IPS-20b (cell line): ENCODE measurements around the gene TTLL5.
"Not testable (repeated sequence)": the region's sequence is repeated elsewhere in the genome, so short reads cannot be mapped to it uniquely, and the experiment has no call there.

ENCODE experiments used
- H3K27ac ChIP-seq: one replicate; pipeline ENCODE4 v1.5.1; 2013; ENCODE audit warnings: low read length
- H3K27me3 ChIP-seq: 2 replicates; pipeline ENCODE4 v1.6.1; 2013; ENCODE audit warnings: mild to moderate bottlenecking, low read length, inconsistent platforms; ENCODE audit not compliant: insufficient read depth
- H3K36me3 ChIP-seq: 2 replicates; pipeline ENCODE4 v1.6.1; 2013; ENCODE audit warnings: low read depth, mild to moderate bottlenecking, inconsistent platforms, low read length, moderate library complexity; ENCODE audit not compliant: insufficient read depth
- H3K4me1 ChIP-seq: 2 replicates; pipeline ENCODE4 v1.6.1; 2013; ENCODE audit warnings: mild to moderate bottlenecking, control low read depth, inconsistent platforms, low read length, moderate library complexity; ENCODE audit not compliant: insufficient read depth
- H3K4me3 ChIP-seq: 2 replicates; pipeline ENCODE4 v1.5.1; 2013; ENCODE audit warnings: mild to moderate bottlenecking, low read length, inconsistent platforms
- H3K9ac ChIP-seq: 2 replicates; pipeline ENCODE4 v1.6.1; 2013; ENCODE audit warnings: low read depth, mild to moderate bottlenecking, inconsistent platforms, low read length, moderate library complexity
- H3K9me3 ChIP-seq: 2 replicates; pipeline ENCODE4 v1.6.1; 2013; ENCODE audit warnings: mild to moderate bottlenecking, low read depth, low read length, inconsistent platforms; ENCODE audit not compliant: insufficient read depth

Gene TTLL5

DNA sequence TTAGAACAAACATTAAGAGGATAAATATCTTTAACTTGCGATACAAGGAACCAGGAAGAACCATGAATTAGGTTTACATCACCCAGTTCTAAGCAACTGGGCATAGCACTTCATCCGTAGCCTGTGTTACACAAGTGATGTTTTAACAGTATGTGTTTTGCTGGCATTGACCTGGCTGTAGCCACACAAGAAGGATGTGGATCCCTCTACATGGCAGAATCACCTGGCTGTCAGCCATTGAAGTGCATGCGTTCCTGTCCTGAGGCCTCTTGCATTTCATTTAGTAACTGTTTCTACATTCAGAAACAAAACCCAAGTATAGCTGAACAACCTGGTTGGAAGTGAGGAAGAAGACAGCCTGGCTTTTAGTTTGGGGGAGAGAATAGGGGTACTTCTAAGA lies 248.6 kb downstream of the TTLL5 start:
- H3K9ac ChIP-seq = no peak overlapping the region
- H3K27ac ChIP-seq = no peak overlapping the region
- no peaks in the 10 kb centered on the region for H3K27me3 ChIP-seq
- no peak overlapping the region for H3K4me3 ChIP-seq
- H3K4me1 ChIP-seq = no peaks in the 10 kb centered on the region
- H3K36me3 ChIP-seq = no peaks in the 10 kb centered on the region
- no peaks in the 10 kb centered on the region for H3K9me3 ChIP-seq

- Histone ChIP-seq H3K4me1 (no peaks in the 10 kb centered on the region), H3K27ac (no peak overlapping the region), H3K36me3 (no peaks in the 10 kb centered on the region), H3K4me3 (no peak overlapping the region), H3K9me3 (no peaks in the 10 kb centered on the region), H3K9ac (no peak overlapping the region), H3K27me3 (no peaks in the 10 kb centered on the region)
Measured at GRCh38 chr14:75910048-75910447, 249.0 kb downstream of the TTLL5 start.

DNA sequence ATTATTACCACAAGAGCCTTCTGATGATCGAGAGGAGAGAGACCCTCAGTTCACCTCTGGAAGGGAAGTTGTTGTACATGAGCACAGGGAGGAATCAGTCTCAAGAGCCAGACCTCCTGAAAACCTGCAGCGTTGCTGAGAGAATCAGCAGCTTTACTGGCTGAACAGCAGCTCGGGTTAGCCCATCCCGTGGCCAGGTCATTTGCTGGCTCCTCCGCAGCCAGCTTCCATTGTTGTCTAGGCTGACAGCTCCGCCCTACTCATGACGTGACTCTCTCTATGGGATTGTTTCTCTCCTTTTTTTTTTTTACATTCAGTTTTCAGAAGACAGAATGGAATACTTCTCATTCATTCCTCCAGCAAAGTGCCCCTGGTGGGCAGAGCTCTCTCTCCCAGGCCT lies 250.8 kb downstream of the TTLL5 start:
- Histone ChIP-seq H3K4me3 (no peak overlapping the region), H3K36me3 (no peaks in the 10 kb centered on the region), H3K27me3 (no peaks in the 10 kb centered on the region), H3K27ac (no peak overlapping the region), H3K4me1 (peaks cover under 1% of the 10 kb centered on the region; the same call in 1 of the 2 replicates), H3K9me3 (no peaks in the 10 kb centered on the region), H3K9ac (no peak overlapping the region)

GRCh38 chr14:75913183-75913582 lies 252.1 kb downstream of the TTLL5 start:
- Histone ChIP-seq H3K27ac (no peak overlapping the region), H3K27me3 (no peaks in the 10 kb centered on the region), H3K4me1 (peaks cover 9% of the 10 kb centered on the region; the same call in 1 of the 2 replicates), H3K9me3 (no peaks in the 10 kb centered on the region), H3K36me3 (no peaks in the 10 kb centered on the region), H3K9ac (no peak overlapping the region), H3K4me3 (no peak overlapping the region)

DNA sequence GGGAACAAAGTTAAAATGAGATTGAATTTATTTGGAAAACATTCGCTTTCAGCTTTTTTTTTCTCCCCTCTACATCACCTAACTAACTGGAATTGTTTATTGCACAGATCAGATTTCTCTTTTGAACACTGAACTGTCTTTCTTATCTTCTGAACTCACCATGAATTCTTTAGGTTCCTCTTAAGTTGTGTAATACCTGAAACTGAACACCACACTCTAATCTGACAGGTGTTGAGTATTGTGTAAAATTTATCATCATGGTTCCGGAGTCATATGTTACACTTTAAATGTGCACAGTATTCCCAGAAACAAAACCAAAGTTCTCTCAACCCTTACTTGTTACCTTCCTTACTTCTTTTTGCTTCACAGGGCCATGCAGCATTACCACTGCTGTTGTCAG lies 254.0 kb downstream of the TTLL5 start:
- no peak overlapping the region for H3K4me3 ChIP-seq

GRCh38 chr14:75917322-75917945 lies 256.4 kb downstream of the TTLL5 start:
- Histone ChIP-seq H3K9ac (no peak overlapping the region), H3K4me1 (peaks cover 9% of the 10 kb centered on the region; the same call in 1 of the 2 replicates), H3K4me3 (no peak overlapping the region; the same call in 1 of the 2 replicates), H3K27me3 (no peaks in the 10 kb centered on the region), H3K36me3 (no peaks in the 10 kb centered on the region), H3K9me3 (no peaks in the 10 kb centered on the region), H3K27ac (no peak overlapping the region)

More for the DNA sequence above, 254.0 kb downstream of the TTLL5 start:
- Histone ChIP-seq H3K27ac (no peak overlapping the region), H3K27me3 (no peaks in the 10 kb centered on the region), H3K9me3 (no peaks in the 10 kb centered on the region), H3K9ac (no peak overlapping the region), H3K36me3 (no peaks in the 10 kb centered on the region), H3K4me1 (peaks cover 9% of the 10 kb centered on the region; the same call in 1 of the 2 replicates)

- H3K4me1 ChIP-seq = peaks cover 9% of the 10 kb centered on the region; the same call in 1 of the 2 replicates
- no peak overlapping the region for H3K27ac ChIP-seq
- no peaks in the 10 kb centered on the region for H3K36me3 ChIP-seq
- H3K9me3 ChIP-seq = no peaks in the 10 kb centered on the region
- no peak overlapping the region for H3K9ac ChIP-seq
- H3K4me3 ChIP-seq = no peak overlapping the region
- no peaks in the 10 kb centered on the region for H3K27me3 ChIP-seq
Measured at GRCh38 chr14:75917946-75918335, 256.9 kb downstream of the TTLL5 start.

- not testable (repeated sequence) for H3K27ac ChIP-seq, H3K36me3 ChIP-seq, H3K4me3 ChIP-seq, H3K9ac ChIP-seq, H3K4me1 ChIP-seq, H3K27me3 ChIP-seq, H3K9me3 ChIP-seq
Measured at GRCh38 chr14:75920421-75920820, 259.4 kb downstream of the TTLL5 start.

DNA sequence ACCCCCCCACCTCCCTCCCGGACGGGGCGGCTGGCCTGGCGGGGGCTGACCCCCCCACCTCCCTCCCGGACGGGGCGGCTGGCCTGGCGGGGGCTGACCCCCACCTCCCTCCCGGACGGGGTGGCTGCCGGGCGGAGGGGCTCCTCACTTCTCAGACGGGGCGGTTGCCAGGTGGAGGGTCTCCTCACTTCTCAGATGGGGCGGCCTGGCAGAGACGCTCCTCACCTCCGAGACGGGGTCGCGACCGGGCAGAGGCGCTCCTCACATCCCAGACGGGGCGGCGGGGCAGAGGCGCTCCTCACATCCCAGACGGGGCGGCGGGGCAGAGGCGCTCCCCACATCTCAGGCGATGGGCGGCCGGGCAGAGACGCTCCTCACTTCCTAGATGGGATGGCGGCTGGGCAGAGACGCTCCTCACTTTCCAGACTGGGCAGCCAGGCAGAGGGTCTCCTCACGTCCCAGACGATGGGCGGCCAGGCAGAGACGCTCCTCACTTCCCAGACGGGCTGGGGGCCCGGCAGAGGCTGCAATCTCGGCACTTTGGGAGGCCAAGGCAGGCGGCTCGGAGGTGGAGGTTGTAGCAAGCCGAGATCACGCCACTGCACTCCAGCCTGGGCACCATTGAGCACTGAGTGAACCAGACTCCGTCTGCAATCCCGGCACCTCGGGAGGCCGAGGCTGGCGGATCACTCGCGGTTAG lies 264.2 kb downstream of the TTLL5 start:
- H3K4me3 ChIP-seq, H3K9me3 ChIP-seq, H3K9ac ChIP-seq, H3K36me3 ChIP-seq, H3K27ac ChIP-seq, H3K4me1 ChIP-seq, H3K27me3 ChIP-seq: not testable (repeated sequence)

DNA sequence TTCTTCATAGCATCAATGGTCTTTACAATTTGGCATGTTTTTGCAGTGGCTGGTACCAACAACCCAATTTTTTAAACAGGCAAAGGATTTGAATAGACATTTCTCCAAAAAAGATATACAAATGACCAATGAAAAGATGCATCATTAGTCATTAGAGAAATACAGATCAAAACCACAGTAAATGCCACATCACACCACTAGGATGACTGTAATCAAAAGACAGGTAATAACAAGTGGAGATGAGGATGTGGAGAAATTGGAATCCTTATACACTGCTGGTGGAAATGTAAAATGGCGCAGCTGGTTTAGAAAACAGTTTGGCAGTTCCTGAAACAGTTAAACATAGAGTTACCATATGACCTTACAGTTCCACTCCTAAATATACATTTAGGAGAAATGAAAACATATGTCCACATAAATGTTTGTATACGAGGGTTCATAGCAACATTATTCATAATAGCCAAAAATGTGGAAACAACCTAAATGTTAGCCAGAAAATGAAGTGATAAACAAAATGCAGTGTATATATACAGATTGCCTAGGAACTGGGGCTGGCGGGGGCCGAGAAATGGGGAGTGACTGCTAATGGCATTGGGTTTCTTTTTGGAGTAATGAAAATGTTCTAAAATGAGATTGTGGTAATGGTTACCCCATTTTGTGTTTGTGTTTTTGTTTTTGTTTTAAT lies 265.5 kb downstream of the TTLL5 start:
- no peak overlapping the region for H3K4me3 ChIP-seq
- no peaks in the 10 kb centered on the region for H3K36me3 ChIP-seq
- H3K9ac ChIP-seq = no peak overlapping the region
- no peaks in the 10 kb centered on the region for H3K4me1 ChIP-seq
- no peak overlapping the region for H3K27ac ChIP-seq
- no peaks in the 10 kb centered on the region for H3K27me3 ChIP-seq
- H3K9me3 ChIP-seq = no peaks in the 10 kb centered on the region

DNA sequence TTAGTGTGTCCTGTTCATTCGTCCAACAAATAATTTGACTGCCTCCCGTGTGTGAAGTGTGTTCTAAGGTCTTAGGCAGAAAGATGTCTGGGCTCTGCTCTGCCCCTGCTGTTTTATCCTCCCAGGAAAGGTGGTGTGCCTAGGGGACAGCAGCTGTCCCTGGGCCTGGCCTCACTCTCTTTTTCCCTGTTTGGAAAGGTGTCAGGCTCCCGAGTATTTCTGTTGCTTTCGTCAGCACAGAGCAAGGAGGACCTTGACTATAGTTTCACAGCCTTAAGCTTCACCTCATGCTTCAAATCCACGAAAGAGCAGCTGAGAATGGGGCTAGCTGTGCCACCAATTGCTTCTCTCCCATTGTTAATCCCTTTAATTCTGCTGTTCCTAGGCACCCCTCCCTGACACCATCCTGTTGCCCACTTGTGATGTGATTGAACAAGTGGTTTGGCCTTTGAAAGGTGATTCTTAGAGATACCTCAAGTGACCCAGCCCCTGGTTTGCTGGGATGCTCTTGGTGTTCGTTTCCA lies 266.6 kb downstream of the TTLL5 start:
- Histone ChIP-seq H3K36me3 (no peaks in the 10 kb centered on the region), H3K9me3 (no peaks in the 10 kb centered on the region), H3K27me3 (no peaks in the 10 kb centered on the region), H3K27ac (no peak overlapping the region), H3K4me3 (no peak overlapping the region), H3K9ac (no peak overlapping the region), H3K4me1 (no peaks in the 10 kb centered on the region)
